ENCODE results near the gene MPRIP.

DNA sequence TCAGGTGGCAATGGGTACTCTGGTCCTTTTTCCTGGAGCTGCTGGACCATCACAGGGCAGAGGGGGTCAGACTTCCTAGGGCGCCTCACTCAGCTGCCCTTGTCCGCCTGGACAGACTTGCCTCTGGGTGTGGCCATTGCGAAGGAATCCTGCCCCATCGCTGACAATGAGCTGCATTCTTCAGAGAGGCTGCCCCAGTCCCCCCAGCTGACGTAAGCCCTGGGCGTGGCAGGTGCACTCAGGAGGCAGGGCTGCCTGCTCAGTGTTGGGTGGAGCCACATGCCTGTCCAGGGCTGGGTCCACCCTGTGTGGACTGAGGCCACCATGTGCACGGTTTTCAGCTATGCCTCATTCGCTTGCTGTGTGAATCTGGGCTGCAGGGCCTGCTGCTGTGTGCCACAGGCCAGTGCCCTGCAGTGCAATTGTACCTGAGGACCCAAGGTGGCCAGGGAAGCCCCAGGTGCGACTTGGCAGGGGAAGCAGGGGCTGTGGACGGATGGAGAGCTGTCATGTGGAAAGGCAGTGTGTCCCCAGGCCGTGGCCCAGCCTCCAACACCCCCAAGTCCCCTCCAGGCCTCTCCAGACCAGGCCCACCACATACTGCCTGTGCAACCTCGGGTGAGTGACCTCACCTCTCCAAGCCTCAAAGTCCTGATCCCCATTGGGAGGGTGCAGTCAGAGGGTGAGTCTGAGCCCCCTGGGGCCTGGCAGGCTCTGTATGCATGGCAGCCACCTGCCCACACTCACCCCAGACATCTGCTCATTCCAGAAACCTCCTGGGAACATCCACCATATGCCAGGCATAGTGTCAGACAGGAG lies 14.0 kb upstream of the MPRIP start:
- TF ChIP-seq, protein P1, sequence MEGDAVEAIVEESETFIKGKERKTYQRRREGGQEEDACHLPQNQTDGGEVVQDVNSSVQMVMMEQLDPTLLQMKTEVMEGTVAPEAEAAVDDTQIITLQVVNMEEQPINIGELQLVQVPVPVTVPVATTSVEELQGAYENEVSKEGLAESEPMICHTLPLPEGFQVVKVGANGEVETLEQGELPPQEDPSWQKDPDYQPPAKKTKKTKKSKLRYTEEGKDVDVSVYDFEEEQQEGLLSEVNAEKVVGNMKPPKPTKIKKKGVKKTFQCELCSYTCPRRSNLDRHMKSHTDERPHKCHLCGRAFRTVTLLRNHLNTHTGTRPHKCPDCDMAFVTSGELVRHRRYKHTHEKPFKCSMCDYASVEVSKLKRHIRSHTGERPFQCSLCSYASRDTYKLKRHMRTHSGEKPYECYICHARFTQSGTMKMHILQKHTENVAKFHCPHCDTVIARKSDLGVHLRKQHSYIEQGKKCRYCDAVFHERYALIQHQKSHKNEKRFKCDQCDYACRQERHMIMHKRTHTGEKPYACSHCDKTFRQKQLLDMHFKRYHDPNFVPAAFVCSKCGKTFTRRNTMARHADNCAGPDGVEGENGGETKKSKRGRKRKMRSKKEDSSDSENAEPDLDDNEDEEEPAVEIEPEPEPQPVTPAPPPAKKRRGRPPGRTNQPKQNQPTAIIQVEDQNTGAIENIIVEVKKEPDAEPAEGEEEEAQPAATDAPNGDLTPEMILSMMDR (IDR thresholded peaks at IDR 0.05; ENCODE audit: poor library complexity), result no peak
- TF ChIP-seq EZH2 (IDR thresholded peaks at IDR 0.05; ENCODE audit: borderline replicate concordance) (no peak), EZH2phosphoT487 (IDR thresholded peaks at IDR 0.05; ENCODE audit: low read depth, severe bottlenecking, unreplicated experiment) (no peak)
